Liver (tissue), 9 donors: ENCODE results near the gene LRRC18. TPM values are rescaled to one million over a fixed set of nuclear protein-coding genes. Genes with fewer than 3 reads are reported as not detected.

Experiments used
- DNase-seq: peaks from one replicate; pipeline ENCODE4 v3.0.0-alpha.2; 2017; ENCODE audit warnings: low spot score
- H3K27ac ChIP-seq, 2 donors: one replicate each; pipeline ENCODE4 v1.7.0; 2013; ENCODE audit warnings: inconsistent platforms in 2 of 2, low read length in 2 of 2, control low read depth in 1 of 2, low read depth in 1 of 2, mild to moderate bottlenecking in 1 of 2
- H3K27me3 ChIP-seq, 4 donors: one replicate each; pipeline versions ENCODE4 v1.6.1 to v1.7.0; 2013; ENCODE audit warnings: low read length in 3 of 4, inconsistent platforms in 1 of 4, mild to moderate bottlenecking in 1 of 4, moderate library complexity in 1 of 4; ENCODE audit not compliant: control insufficient read depth in 4 of 4, insufficient read depth in 4 of 4
- H3K36me3 ChIP-seq, 4 donors: one replicate each; pipeline versions ENCODE4 v1.6.1 to v1.7.0; 2013; ENCODE audit warnings: low read length in 3 of 4, mild to moderate bottlenecking in 3 of 4, low read depth in 1 of 4, moderate library complexity in 1 of 4; ENCODE audit not compliant: control insufficient read depth in 4 of 4, insufficient read depth in 3 of 4
- H3K4me1 ChIP-seq, 4 donors: one replicate each; pipeline versions ENCODE4 v1.6.1 to v1.7.0; 2013; ENCODE audit warnings: low read length in 3 of 4, mild to moderate bottlenecking in 3 of 4, moderate library complexity in 1 of 4; ENCODE audit not compliant: control insufficient read depth in 4 of 4, insufficient read depth in 4 of 4
- H3K4me3 ChIP-seq, 3 donors: one replicate each; pipeline versions ENCODE4 v1.6.1 to v1.7.0; 2013; ENCODE audit warnings: low read length in 3 of 3, control low read depth in 1 of 3, low read depth in 1 of 3, mild to moderate bottlenecking in 1 of 3
- H3K9ac ChIP-seq, 2 donors: one replicate each; pipeline ENCODE4 v1.7.0; 2013; ENCODE audit warnings: low read length in 2 of 2, mild to moderate bottlenecking in 2 of 2, moderate library complexity in 2 of 2, control low read depth in 1 of 2, low read depth in 1 of 2
- H3K9me3 ChIP-seq, 4 donors: one replicate each; pipeline versions ENCODE4 v1.6.1 to v1.7.0; 2013; ENCODE audit warnings: low read length in 3 of 4; ENCODE audit not compliant: control insufficient read depth in 4 of 4
- EGR1 ChIP-seq, 2 donors: IDR thresholded peaks; 2 replicates each; pipeline ENCODE4 v1.6.1; 2016 to 2018; ENCODE audit warnings: antibody characterized with exemption in 2 of 2, low read depth in 2 of 2
- FOXA1 ChIP-seq: IDR thresholded peaks from 2 replicates; pipeline ENCODE4 v1.6.1; 2016; ENCODE audit warnings: antibody characterized with exemption
- FOXA2 ChIP-seq: IDR thresholded peaks from 2 replicates; pipeline ENCODE4 v1.6.1; 2016; ENCODE audit warnings: antibody characterized with exemption
- GABPA ChIP-seq, 2 donors: IDR thresholded peaks in 1 of 2; conservative IDR thresholded peaks in 1 of 2; 2 replicates each; pipeline ENCODE4 v1.6.1; 2016; ENCODE audit warnings: antibody characterized with exemption in 2 of 2, mild to moderate bottlenecking in 1 of 2, moderate library complexity in 1 of 2
- HNF4A ChIP-seq, 2 donors: conservative IDR thresholded peaks; 2 replicates each; pipeline ENCODE4 v1.6.1; 2016; ENCODE audit warnings: antibody characterized with exemption in 2 of 2, mild to moderate bottlenecking in 2 of 2
- HNF4G ChIP-seq: IDR thresholded peaks from 2 replicates; pipeline ENCODE4 v1.6.1; 2016; ENCODE audit warnings: antibody characterized with exemption
- JUND ChIP-seq, 2 donors: IDR thresholded peaks; 2 replicates each; pipeline ENCODE4 v1.6.1; 2016; ENCODE audit warnings: antibody characterized with exemption in 2 of 2
- NR2F2 ChIP-seq: IDR thresholded peaks from 2 replicates; pipeline ENCODE4 v1.6.1; 2016; ENCODE audit warnings: antibody characterized with exemption
- RAD21 ChIP-seq, 2 donors: IDR thresholded peaks; 2 replicates each; pipeline ENCODE4 v1.6.1; 2016; ENCODE audit warnings: antibody characterized with exemption in 2 of 2, mild to moderate bottlenecking in 2 of 2
- RXRA ChIP-seq, 2 donors: IDR thresholded peaks; 2 replicates each; pipeline ENCODE4 v1.6.1; 2017 to 2018; ENCODE audit warnings: antibody characterized with exemption in 2 of 2, mild to moderate bottlenecking in 1 of 2
- SP1 ChIP-seq: IDR thresholded peaks from 2 replicates; pipeline ENCODE4 v1.6.1; 2018; ENCODE audit warnings: antibody characterized with exemption, mild to moderate bottlenecking
- TAF1 ChIP-seq: conservative IDR thresholded peaks from 2 replicates; pipeline ENCODE4 v1.6.1; 2016; ENCODE audit warnings: antibody characterized with exemption, mild to moderate bottlenecking
- YY1 ChIP-seq: IDR thresholded peaks from 2 replicates; pipeline ENCODE4 v1.6.1; 2016; ENCODE audit warnings: antibody characterized with exemption, mild to moderate bottlenecking
- WGBS: extraction: QIAGEN DNeasy Blood & Tissue Kit; methylation state at CpG from one replicate; pipeline ENCODE4 v1.1.7; 2013; 5-methylcytosine and 5-hydroxymethylcytosine counted together
- polyA plus RNA-seq, 2 donors: library from polyadenylated mRNA; stranded (reverse) in 1 of 2; unstranded in 1 of 2; fragments of 200-250 nt in 1 of 2; fragments of >200 nt in 1 of 2; fragmentation: Nextera tagmentation in 1 of 2; extraction: Ambion mirVana in 1 of 2; gene quantifications; one replicate each; pipeline versions ENCODE4 v1.2.1 to v1.2.3, GENCODE V29; 2013 to 2015
- total RNA-seq, 2 donors: library from RNA; depleted of rRNA; stranded (reverse); fragments of >200 nt; gene quantifications; one replicate each; pipeline ENCODE4 v1.2.3, GENCODE V29; 2014
- TF ChIP-seq, protein P1 (sequence below): IDR thresholded peaks from 2 replicates; pipeline ENCODE4 v1.6.1; 2016; ENCODE audit warnings: antibody characterized with exemption
- TF ChIP-seq, protein P2 (sequence below): IDR thresholded peaks from 2 replicates; pipeline ENCODE4 v1.6.1; 2016; ENCODE audit warnings: antibody characterized with exemption
- TF ChIP-seq, protein P3 (sequence below): fragments of 150-350 bp; IDR thresholded peaks from 2 replicates; pipeline ENCODE4 v1.5.1; 2017; ENCODE audit warnings: improper control_type of control experiment, low read depth, low read length; ENCODE audit not compliant: missing input control
- TF ChIP-seq, protein P4 (sequence below): IDR thresholded peaks from 2 replicates; pipeline ENCODE4 v1.6.1; 2016; ENCODE audit warnings: antibody characterized with exemption
- donor health status: healthy.
- donor health status: healthy.
- donor health status: healthy.
- donor health status: healthy.
- donor health status: healthy.

The LRRC18 gene
- total and polyA plus RNA-seq, 4 donors: not detected

DNA sequence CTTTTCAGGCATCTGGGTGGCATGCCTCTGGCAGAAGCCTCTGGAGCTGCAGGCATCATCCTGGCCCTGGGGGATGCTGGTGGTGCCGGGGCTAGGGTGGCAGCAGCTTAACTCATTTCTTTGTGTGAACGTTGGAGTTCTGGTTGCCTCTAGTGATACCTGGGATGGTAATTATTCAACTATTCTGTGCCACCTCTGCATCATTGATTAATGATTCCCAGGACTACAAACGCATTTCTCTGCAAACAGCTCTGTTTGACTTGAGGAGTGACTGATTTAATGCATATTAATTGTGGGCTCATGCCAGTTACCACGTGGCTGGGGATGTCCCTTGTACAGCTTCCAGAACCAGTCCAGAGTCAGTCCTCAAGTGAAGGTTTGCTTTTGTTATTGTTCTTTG lies 55.9 kb downstream of the LRRC18 start:
- no peak for DNase-seq
- H3K9ac ChIP-seq: no peak overlapping the region
- no peaks in the 10 kb centered on the region for H3K9me3 ChIP-seq
- H3K27ac ChIP-seq: no peak overlapping the region
- no peaks in the 10 kb centered on the region for H3K36me3 ChIP-seq
- no peaks in the 10 kb centered on the region for H3K27me3 ChIP-seq
- 58% methylated on average over 4 of the region's 4 CpGs for WGBS
- no peak overlapping the region for H3K4me3 ChIP-seq
- TF ChIP-seq JUND (IDR thresholded peaks at IDR 0.05): no peak
- TF ChIP-seq, protein P1, sequence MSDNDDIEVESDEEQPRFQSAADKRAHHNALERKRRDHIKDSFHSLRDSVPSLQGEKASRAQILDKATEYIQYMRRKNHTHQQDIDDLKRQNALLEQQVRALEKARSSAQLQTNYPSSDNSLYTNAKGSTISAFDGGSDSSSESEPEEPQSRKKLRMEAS: no peak
- TF ChIP-seq, protein P2, sequence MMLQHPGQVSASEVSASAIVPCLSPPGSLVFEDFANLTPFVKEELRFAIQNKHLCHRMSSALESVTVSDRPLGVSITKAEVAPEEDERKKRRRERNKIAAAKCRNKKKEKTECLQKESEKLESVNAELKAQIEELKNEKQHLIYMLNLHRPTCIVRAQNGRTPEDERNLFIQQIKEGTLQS: no peak
- TF ChIP-seq TAF1: no peak
- TF ChIP-seq GABPA (IDR thresholded peaks at IDR 0.05 in 1 of 2, conservative IDR thresholded peaks at IDR 0.05 in 1 of 2): no peak
- no peak for TF ChIP-seq SP1
- no peak for TF ChIP-seq EGR1 (IDR thresholded peaks at IDR 0.05; ENCODE audit: low read depth in 2 of 2)
- no peak for TF ChIP-seq HNF4G
- TF ChIP-seq, protein P3, sequence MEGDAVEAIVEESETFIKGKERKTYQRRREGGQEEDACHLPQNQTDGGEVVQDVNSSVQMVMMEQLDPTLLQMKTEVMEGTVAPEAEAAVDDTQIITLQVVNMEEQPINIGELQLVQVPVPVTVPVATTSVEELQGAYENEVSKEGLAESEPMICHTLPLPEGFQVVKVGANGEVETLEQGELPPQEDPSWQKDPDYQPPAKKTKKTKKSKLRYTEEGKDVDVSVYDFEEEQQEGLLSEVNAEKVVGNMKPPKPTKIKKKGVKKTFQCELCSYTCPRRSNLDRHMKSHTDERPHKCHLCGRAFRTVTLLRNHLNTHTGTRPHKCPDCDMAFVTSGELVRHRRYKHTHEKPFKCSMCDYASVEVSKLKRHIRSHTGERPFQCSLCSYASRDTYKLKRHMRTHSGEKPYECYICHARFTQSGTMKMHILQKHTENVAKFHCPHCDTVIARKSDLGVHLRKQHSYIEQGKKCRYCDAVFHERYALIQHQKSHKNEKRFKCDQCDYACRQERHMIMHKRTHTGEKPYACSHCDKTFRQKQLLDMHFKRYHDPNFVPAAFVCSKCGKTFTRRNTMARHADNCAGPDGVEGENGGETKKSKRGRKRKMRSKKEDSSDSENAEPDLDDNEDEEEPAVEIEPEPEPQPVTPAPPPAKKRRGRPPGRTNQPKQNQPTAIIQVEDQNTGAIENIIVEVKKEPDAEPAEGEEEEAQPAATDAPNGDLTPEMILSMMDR: no peak
- TF ChIP-seq HNF4A (conservative IDR thresholded peaks at IDR 0.05): no peak
- TF ChIP-seq FOXA1: no peak
- TF ChIP-seq NR2F2: no peak
- TF ChIP-seq, protein P4, sequence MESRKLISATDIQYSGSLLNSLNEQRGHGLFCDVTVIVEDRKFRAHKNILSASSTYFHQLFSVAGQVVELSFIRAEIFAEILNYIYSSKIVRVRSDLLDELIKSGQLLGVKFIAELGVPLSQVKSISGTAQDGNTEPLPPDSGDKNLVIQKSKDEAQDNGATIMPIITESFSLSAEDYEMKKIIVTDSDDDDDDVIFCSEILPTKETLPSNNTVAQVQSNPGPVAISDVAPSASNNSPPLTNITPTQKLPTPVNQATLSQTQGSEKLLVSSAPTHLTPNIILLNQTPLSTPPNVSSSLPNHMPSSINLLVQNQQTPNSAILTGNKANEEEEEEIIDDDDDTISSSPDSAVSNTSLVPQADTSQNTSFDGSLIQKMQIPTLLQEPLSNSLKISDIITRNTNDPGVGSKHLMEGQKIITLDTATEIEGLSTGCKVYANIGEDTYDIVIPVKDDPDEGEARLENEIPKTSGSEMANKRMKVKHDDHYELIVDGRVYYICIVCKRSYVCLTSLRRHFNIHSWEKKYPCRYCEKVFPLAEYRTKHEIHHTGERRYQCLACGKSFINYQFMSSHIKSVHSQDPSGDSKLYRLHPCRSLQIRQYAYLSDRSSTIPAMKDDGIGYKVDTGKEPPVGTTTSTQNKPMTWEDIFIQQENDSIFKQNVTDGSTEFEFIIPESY: no peak
- no peak for TF ChIP-seq RXRA (IDR thresholded peaks at IDR 0.05)
- no peak for TF ChIP-seq FOXA2
- TF ChIP-seq RAD21 (IDR thresholded peaks at IDR 0.05): no peak
- no peak for TF ChIP-seq YY1
- no peaks in the 10 kb centered on the region for H3K4me1 ChIP-seq

DNA sequence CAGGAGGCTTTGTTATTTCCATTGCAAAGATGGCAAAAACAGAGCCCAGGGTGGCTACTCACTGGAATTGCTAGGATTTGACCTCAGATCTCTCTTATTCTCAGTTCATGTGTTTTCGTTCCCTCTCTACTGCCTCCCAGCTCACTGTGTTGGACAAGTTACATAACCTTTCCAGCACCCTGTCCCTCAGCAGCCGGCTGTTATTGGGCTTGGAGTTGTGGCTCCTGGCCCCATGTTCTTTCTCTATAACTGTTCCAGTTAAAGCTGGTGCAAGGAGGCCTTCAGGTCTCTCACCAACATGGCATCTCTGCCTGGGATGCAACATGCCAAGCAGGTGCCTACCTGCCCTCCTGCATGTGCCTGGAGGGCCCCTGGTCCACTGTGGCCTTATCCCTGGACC lies 56.8 kb downstream of the LRRC18 start:
- DNase-seq: no peak
- no peak overlapping the region for H3K4me3 ChIP-seq
- no peak overlapping the region for H3K27ac ChIP-seq
- no peaks in the 10 kb centered on the region for H3K27me3 ChIP-seq
- no peaks in the 10 kb centered on the region for H3K9me3 ChIP-seq
- no peak for TF ChIP-seq RAD21 (IDR thresholded peaks at IDR 0.05)
- TF ChIP-seq HNF4A (conservative IDR thresholded peaks at IDR 0.05): no peak
- no peak for TF ChIP-seq FOXA1
- TF ChIP-seq JUND (IDR thresholded peaks at IDR 0.05): no peak
- TF ChIP-seq, protein P3: no peak
- no peak for TF ChIP-seq EGR1 (IDR thresholded peaks at IDR 0.05; ENCODE audit: low read depth in 2 of 2)
- no peak for TF ChIP-seq FOXA2
- no peak for TF ChIP-seq NR2F2
- no peak overlapping the region for H3K9ac ChIP-seq
- no peaks in the 10 kb centered on the region for H3K36me3 ChIP-seq
- 91% methylated on average over 2 of the region's 2 CpGs for WGBS
- H3K4me1 ChIP-seq: no peaks in the 10 kb centered on the region
